Activated naive CD4-positive, alpha-beta T cell treated with anti-CD3 and anti-CD28 coated beads, Interleukin-2, amount 10 ng/mL, durations not matched to agents 7 days and 5 days (primary cell): ENCODE measurements around the gene PCSK6.

Experiments used
- CTCF ChIA-PET: fragments of 350-600 bp; sonication (Branson Sonifier 250); formaldehyde crosslinking; loops from one replicate; lab custom pipeline; 2021; ENCODE audit warnings: antibody characterized with exemption; lab: Charles Lee
- DNase-seq: peaks from one replicate; pipeline ENCODE4 v3.0.0-alpha.2; 2020
- H3K27ac Mint-ChIP-seq: one replicate; pipeline ENCODE4 v1.8.0; 2021; ENCODE audit warnings: mild to moderate bottlenecking, moderate library complexity, mixed read lengths
- H3K27me3 Mint-ChIP-seq: one replicate; pipeline ENCODE4 v1.8.0; 2021; ENCODE audit warnings: mild to moderate bottlenecking, mixed read lengths
- H3K36me3 Mint-ChIP-seq: one replicate; pipeline ENCODE4 v1.8.0; 2021; ENCODE audit warnings: mixed read lengths
- H3K4me1 Mint-ChIP-seq: one replicate; pipeline ENCODE4 v1.8.0; 2021; ENCODE audit warnings: mixed read lengths
- H3K4me3 Mint-ChIP-seq: one replicate; pipeline ENCODE4 v1.8.0; 2021; ENCODE audit warnings: mild to moderate bottlenecking, moderate library complexity, mixed read lengths
- H3K9me3 Mint-ChIP-seq: one replicate; pipeline ENCODE4 v1.8.0; 2021; ENCODE audit warnings: mixed read lengths

Gene PCSK6

GRCh38 chr15:101316529-101316928 is 173.0 kb downstream of the PCSK6 start:
- H3K27me3 Mint-ChIP-seq: peaks cover 9% of the 10 kb centered on the region

GRCh38 chr15:101315736-101316135 is 173.8 kb downstream of the PCSK6 start:
- Mint-ChIP-seq H3K27me3 (peaks cover 9% of the 10 kb centered on the region), H3K9me3 (no peaks in the 10 kb centered on the region), H3K36me3 (no peaks in the 10 kb centered on the region), H3K4me1 (peaks cover 12% of the 10 kb centered on the region), H3K4me3 (no peak overlapping the region), H3K27ac (no peak overlapping the region)
- CTCF ChIA-PET: interaction anchor here (1.3 kb wide), 2 partner anchors 11 to 186 kb away, joined by 4 to 6 read pairs; no protein-coding TSS in a partner anchor
- DNase-seq: no peak

More at GRCh38 chr15:101316529-101316928, 173.0 kb downstream of the PCSK6 start:
- Mint-ChIP-seq H3K27ac (no peak overlapping the region), H3K4me3 (no peak overlapping the region), H3K4me1 (peaks cover 18% of the 10 kb centered on the region), H3K9me3 (no peaks in the 10 kb centered on the region), H3K36me3 (no peaks in the 10 kb centered on the region)
- no peak for DNase-seq
- CTCF ChIA-PET: interaction anchor here (0.9 to 1.3 kb wide), 3 partner anchors 10 to 185 kb away, joined by 3 to 4 read pairs (median 3); no protein-coding TSS in a partner anchor

DNA sequence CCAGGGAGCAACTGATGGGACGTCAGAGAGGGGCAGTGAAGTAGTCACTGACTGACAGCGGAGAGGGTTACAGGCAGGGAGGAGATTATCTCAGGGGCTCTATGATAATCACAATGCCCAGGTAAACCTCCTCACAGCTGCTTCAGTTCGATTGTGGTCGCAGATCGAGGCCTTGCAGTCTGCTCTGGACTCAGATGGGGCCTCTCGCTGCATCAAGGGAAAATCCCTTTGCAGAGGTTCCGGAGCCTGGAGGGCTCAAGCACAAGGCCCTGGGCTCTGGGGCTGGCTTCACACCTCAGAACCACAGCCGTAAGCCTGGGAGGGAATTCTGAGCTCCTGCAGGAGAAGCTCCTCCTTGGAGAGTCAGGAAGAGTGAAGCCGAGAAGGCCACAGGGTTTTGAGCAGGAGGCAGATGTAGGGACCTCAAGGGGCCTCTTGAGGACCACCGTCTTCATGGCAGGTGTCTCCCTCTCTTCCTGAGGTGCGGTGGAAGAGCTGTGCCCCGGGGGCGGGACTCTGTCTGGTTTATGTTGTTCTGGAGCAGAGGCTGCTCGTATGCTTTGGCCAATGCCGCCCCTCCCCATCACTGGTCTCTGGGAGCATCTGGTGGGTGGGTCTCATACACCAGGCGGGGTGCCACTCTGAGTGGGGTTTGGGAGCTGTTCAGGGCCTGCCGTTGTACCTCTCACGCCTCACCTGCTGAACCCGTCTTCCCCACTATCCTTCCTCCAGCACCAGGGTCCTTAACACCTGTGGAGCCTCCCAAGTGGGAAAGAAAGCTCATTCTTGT is 175.0 kb downstream of the PCSK6 start:
- no peak for DNase-seq
- Mint-ChIP-seq H3K27ac (no peak overlapping the region), H3K4me1 (peaks cover 2% of the 10 kb centered on the region), H3K4me3 (no peak overlapping the region), H3K27me3 (peaks cover 9% of the 10 kb centered on the region), H3K36me3 (no peaks in the 10 kb centered on the region), H3K9me3 (no peaks in the 10 kb centered on the region)
- CTCF ChIA-PET: interaction anchor here (0.7 to 1.3 kb wide), 3 partner anchors 10 to 26 kb away, joined by 3 to 6 read pairs (median 3); no protein-coding TSS in a partner anchor

- H3K27ac Mint-ChIP-seq: no peak overlapping the region
- H3K9me3 Mint-ChIP-seq: no peaks in the 10 kb centered on the region
- CTCF ChIA-PET: no interaction called here
- H3K4me1 Mint-ChIP-seq: no peaks in the 10 kb centered on the region
- H3K36me3 Mint-ChIP-seq: no peaks in the 10 kb centered on the region
- no peak overlapping the region for H3K4me3 Mint-ChIP-seq
- peaks cover 12% of the 10 kb centered on the region for H3K27me3 Mint-ChIP-seq
- peak; percentile 13 for DNase-seq
These were observed 176.3 kb downstream of the PCSK6 start for GRCh38 chr15:101313041-101313761.

GRCh38 chr15:101310508-101310907 is 179.0 kb downstream of the PCSK6 start:
- Mint-ChIP-seq H3K4me3 (no peak overlapping the region), H3K9me3 (no peaks in the 10 kb centered on the region), H3K27ac (no peak overlapping the region), H3K4me1 (no peaks in the 10 kb centered on the region), H3K27me3 (peaks cover 5% of the 10 kb centered on the region), H3K36me3 (no peaks in the 10 kb centered on the region)
- no peak for DNase-seq
- CTCF ChIA-PET: interaction anchor here (1.2 kb wide), 1 partner anchor 10 kb away, joined by 3 read pairs; no protein-coding TSS in a partner anchor

GRCh38 chr15:101310161-101310480 is 179.4 kb downstream of the PCSK6 start:
- Mint-ChIP-seq H3K36me3 (no peaks in the 10 kb centered on the region), H3K27ac (no peak overlapping the region), H3K9me3 (no peaks in the 10 kb centered on the region), H3K4me1 (no peaks in the 10 kb centered on the region), H3K4me3 (no peak overlapping the region), H3K27me3 (peaks cover 5% of the 10 kb centered on the region)
- no peak for DNase-seq
- CTCF ChIA-PET: interaction anchor here (1.2 kb wide), 1 partner anchor 10 kb away, joined by 3 read pairs; no protein-coding TSS in a partner anchor

- Mint-ChIP-seq H3K27me3 (peaks cover 5% of the 10 kb centered on the region), H3K9me3 (no peaks in the 10 kb centered on the region), H3K27ac (no peak overlapping the region), H3K36me3 (no peaks in the 10 kb centered on the region), H3K4me1 (no peaks in the 10 kb centered on the region), H3K4me3 (no peak overlapping the region)
- CTCF ChIA-PET: interaction anchor here (1.2 kb wide), 1 partner anchor 11 kb away, joined by 3 read pairs; no protein-coding TSS in a partner anchor
- DNase-seq: no peak
These were observed 179.9 kb downstream of the PCSK6 start for GRCh38 chr15:101309436-101310160.

DNA sequence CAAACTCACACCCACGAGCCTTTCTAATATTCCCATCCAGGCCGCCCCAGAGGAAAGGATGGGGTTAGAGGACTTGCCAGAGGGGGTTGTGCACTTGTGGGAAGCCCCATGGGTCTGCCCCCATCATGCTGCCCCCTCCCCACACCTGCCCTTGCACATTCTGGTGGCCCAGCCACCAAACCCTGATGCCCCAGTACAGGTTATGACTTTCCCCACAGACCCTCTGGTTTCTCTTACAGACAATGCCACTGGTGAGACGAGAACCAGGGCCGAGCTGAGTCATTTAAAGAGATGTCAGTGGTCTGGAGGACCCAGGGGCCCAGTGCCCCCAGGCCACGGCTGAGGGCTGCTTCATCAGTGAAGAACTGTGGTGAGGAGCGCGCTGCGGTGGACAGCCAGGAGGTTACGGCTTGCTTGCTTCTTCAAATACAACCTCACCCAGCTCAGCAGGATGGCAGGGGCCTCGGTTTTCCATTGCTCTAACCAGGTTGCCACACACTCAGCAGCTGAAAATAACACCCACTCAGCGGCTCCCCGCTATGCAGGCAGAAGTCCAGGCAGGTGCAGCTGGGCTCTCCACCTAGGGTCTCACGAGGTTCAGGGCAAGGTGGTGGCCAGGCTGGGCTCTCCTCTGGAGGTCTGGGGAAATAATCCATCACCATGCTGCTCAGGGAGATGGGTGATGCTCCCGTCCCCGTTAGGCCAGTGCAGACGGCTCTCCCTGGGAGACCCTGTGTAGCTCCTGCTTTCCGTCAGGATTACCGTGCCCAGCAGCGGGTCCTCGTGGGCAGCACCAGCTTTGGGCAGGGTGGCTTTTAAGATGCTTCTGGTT is 180.7 kb downstream of the PCSK6 start:
- Mint-ChIP-seq H3K27ac (no peak overlapping the region), H3K4me3 (no peak overlapping the region), H3K4me1 (no peaks in the 10 kb centered on the region), H3K36me3 (no peaks in the 10 kb centered on the region), H3K27me3 (peaks cover 5% of the 10 kb centered on the region), H3K9me3 (no peaks in the 10 kb centered on the region)
- no peak for DNase-seq
- CTCF ChIA-PET: interaction anchor here (0.7 to 1.2 kb wide), 2 partner anchors 9 to 12 kb away, joined by 3 read pairs; no protein-coding TSS in a partner anchor

- H3K4me1 Mint-ChIP-seq: no peaks in the 10 kb centered on the region
- H3K36me3 Mint-ChIP-seq: no peaks in the 10 kb centered on the region
- CTCF ChIA-PET: interaction anchor here (0.7 kb wide), 1 partner anchor 9 kb away, joined by 3 read pairs; no protein-coding TSS in a partner anchor
- H3K9me3 Mint-ChIP-seq: no peaks in the 10 kb centered on the region
- H3K27ac Mint-ChIP-seq: no peak overlapping the region
- H3K4me3 Mint-ChIP-seq: no peak overlapping the region
- no peak for DNase-seq
- peaks cover 6% of the 10 kb centered on the region for H3K27me3 Mint-ChIP-seq
These were observed 181.5 kb downstream of the PCSK6 start for GRCh38 chr15:101307897-101308603.

GRCh38 chr15:101307048-101307896 is 182.2 kb downstream of the PCSK6 start:
- CTCF ChIA-PET: interaction anchor here (0.9 to 4.4 kb wide), 2 partner anchors 10 to 13 kb away, joined by 3 to 16 read pairs; no protein-coding TSS in a partner anchor
- H3K27ac Mint-ChIP-seq: no peak overlapping the region
- H3K4me3 Mint-ChIP-seq: no peak overlapping the region

DNA sequence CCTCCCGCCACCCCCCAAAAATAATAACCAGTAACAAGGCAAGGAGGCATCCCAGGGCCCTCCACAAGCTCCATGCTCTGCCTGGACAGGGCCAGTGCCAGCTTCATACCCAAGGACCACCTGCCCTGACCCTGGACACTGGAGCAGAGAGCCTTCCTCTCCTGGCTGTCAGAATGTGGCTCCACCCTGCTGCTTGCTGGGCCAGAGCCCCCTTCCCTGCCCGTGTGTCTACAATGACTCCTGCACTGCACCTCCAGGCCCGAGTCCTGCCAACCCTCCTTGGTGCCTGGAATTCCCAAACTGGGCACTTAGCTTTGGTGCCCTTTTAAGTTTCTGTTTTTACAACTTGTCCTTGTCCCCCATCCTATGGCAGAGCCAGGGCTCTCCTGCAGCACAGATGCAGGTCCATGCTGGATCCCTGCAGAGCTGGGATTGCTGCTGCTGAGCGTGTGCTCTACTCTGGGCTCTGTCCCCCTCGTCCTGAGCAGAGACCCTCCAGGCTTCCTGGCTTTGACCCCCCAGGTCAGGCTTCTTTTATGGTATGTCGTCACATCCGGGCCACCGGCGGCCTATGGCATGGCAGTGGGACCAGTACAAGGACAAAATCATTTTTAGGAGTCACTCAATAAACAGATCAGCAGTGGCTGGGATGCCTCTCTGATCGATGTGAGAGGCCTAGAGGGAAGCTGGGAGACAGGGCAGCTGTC is 183.0 kb downstream of the PCSK6 start:
- H3K9me3 Mint-ChIP-seq: no peaks in the 10 kb centered on the region
- DNase-seq: no peak
- CTCF ChIA-PET: interaction anchor here (0.9 to 4.4 kb wide), 2 partner anchors 10 to 14 kb away, joined by 3 to 16 read pairs; no protein-coding TSS in a partner anchor
- H3K27ac Mint-ChIP-seq: no peak overlapping the region
- H3K27me3 Mint-ChIP-seq: peaks cover 9% of the 10 kb centered on the region
- H3K4me1 Mint-ChIP-seq: no peaks in the 10 kb centered on the region
- H3K4me3 Mint-ChIP-seq: no peak overlapping the region
- no peaks in the 10 kb centered on the region for H3K36me3 Mint-ChIP-seq

More at GRCh38 chr15:101307048-101307896, 182.2 kb downstream of the PCSK6 start:
- no peak for DNase-seq
- Mint-ChIP-seq H3K9me3 (no peaks in the 10 kb centered on the region), H3K36me3 (no peaks in the 10 kb centered on the region), H3K27me3 (peaks cover 9% of the 10 kb centered on the region), H3K4me1 (no peaks in the 10 kb centered on the region)
